HEK293T (cell line): ENCODE measurements around the gene GLOD4.
"Not testable (repeated sequence)": the region's sequence is repeated elsewhere in the genome, so short reads cannot be mapped to it uniquely, and the experiment has no call there.

Experiments
- CTCF ChIA-PET: fragments of 350-600 bp; formaldehyde crosslinking; extraction: SDS; loops from one replicate; lab custom pipeline; 2021; ENCODE audit warnings: antibody characterized with exemption, inconsistent platforms; lab: Yijun Ruan, JAX
- POLR2A ChIA-PET: fragments of 350-600 bp; formaldehyde crosslinking; extraction: SDS; loops from one replicate; lab custom pipeline; 2020; ENCODE audit warnings: antibody characterized with exemption, inconsistent platforms; lab: Yijun Ruan, JAX
- DNase-seq: peaks from one replicate; pipeline ENCODE4 v3.0.0; 2012; ENCODE audit warnings: mixed read lengths; ENCODE audit errors: extremely low spot score
- ARNT ChIP-seq: fragments of 450-650 bp; IDR thresholded peaks from 2 replicates; pipeline ENCODE4 v1.6.1; 2017; ENCODE audit warnings: mild to moderate bottlenecking
- BHLHE40 ChIP-seq: fragments of 450-650 bp; IDR thresholded peaks from 2 replicates; pipeline ENCODE4 v1.6.1; 2016; ENCODE audit warnings: mild to moderate bottlenecking, moderate library complexity, borderline replicate concordance
- CTBP1 ChIP-seq: fragments of 450-650 bp; IDR thresholded peaks from 2 replicates; pipeline ENCODE4 v1.6.1; 2016; ENCODE audit warnings: borderline replicate concordance
- ELF4 ChIP-seq: fragments of 450-650 bp; IDR thresholded peaks from 2 replicates; pipeline ENCODE4 v1.6.1; 2017; ENCODE audit warnings: antibody characterized with exemption
- FOXA1 ChIP-seq: fragments of 450-650 bp; IDR thresholded peaks from 2 replicates; pipeline ENCODE4 v1.6.1; 2016; ENCODE audit warnings: mild to moderate bottlenecking
- FOXK2 ChIP-seq: fragments of 450-650 bp; IDR thresholded peaks from 2 replicates; pipeline ENCODE4 v1.6.1; 2016; ENCODE audit warnings: mild to moderate bottlenecking
- FOXM1 ChIP-seq: fragments of 450-650 bp; IDR thresholded peaks from 2 replicates; pipeline ENCODE4 v1.6.1; 2017; ENCODE audit warnings: mild to moderate bottlenecking, borderline replicate concordance
- HDGF ChIP-seq: fragments of 450-650 bp; IDR thresholded peaks from 2 replicates; pipeline ENCODE4 v1.6.1; 2017; ENCODE audit warnings: antibody characterized with exemption, borderline replicate concordance
- L3MBTL2 ChIP-seq: fragments of 450-650 bp; conservative IDR thresholded peaks from 2 replicates; pipeline ENCODE4 v1.6.1; 2016; ENCODE audit warnings: mild to moderate bottlenecking
- LEF1 ChIP-seq: fragments of 450-650 bp; IDR thresholded peaks from 2 replicates; pipeline ENCODE4 v1.6.1; 2017; ENCODE audit warnings: mild to moderate bottlenecking, borderline replicate concordance
- NFRKB ChIP-seq: fragments of 450-650 bp; IDR thresholded peaks from 2 replicates; pipeline ENCODE4 v1.6.1; 2016; ENCODE audit warnings: mild to moderate bottlenecking, moderate library complexity
- SP1 ChIP-seq: fragments of 450-650 bp; IDR thresholded peaks from 2 replicates; pipeline ENCODE4 v1.6.1; 2017
- SUZ12 ChIP-seq: fragments of 450-650 bp; IDR thresholded peaks from 2 replicates; pipeline ENCODE4 v1.6.1; 2016; ENCODE audit warnings: mild to moderate bottlenecking
- TARDBP ChIP-seq: fragments of 450-650 bp; IDR thresholded peaks from 2 replicates; pipeline ENCODE4 v1.6.1; 2016
- ZNF384 ChIP-seq: fragments of 450-650 bp; IDR thresholded peaks from 2 replicates; pipeline ENCODE4 v1.6.1; 2016
- TF ChIP-seq, protein P1 (sequence below): fragments of 450-650 bp; IDR thresholded peaks from 2 replicates; pipeline ENCODE4 v1.6.1; 2016

The GLOD4 gene

DNA sequence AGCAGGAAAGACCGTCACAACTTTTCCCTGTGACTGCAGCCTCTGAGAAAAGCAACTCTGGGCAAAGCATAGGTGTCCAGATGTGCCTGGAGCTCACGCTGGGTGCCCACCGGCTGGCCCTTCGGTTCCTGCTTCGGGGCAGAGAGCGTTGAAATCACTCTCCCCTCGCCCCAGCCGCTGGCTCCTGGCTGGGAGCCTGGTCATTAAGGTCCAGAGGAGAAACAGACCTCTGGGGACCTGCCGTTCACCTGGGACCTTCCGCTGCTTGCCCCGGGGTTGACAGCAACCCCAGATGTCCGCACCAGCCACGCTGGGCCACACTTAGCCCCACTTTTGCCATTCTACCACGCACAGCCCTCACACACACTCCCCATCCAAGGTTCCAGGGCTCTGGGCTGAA, 13.2 kb upstream of the GLOD4 start:
- TF ChIP-seq FOXK2: no peak
- no peak for TF ChIP-seq ARNT
- no peak for TF ChIP-seq CTBP1
- TF ChIP-seq TARDBP: no peak
- no peak for TF ChIP-seq BHLHE40
- TF ChIP-seq L3MBTL2: no peak
- TF ChIP-seq SUZ12: no peak
- no peak for TF ChIP-seq NFRKB
- no peak for TF ChIP-seq ELF4
- no peak for TF ChIP-seq HDGF
- no peak for TF ChIP-seq LEF1
- TF ChIP-seq FOXA1: no peak
- POLR2A ChIA-PET: interaction anchor here (1.4 to 2.2 kb wide), 2 partner anchors 183 to 185 kb away, joined by 3 to 8 read pairs; partner anchors contain the start of gene NXN
- CTCF ChIA-PET: interaction anchor here (0.7 to 5.0 kb wide), 2 partner anchors 10 to 185 kb away, joined by 3 to 34 read pairs; partner anchors contain the start of gene NXN
- no peak for DNase-seq

DNA sequence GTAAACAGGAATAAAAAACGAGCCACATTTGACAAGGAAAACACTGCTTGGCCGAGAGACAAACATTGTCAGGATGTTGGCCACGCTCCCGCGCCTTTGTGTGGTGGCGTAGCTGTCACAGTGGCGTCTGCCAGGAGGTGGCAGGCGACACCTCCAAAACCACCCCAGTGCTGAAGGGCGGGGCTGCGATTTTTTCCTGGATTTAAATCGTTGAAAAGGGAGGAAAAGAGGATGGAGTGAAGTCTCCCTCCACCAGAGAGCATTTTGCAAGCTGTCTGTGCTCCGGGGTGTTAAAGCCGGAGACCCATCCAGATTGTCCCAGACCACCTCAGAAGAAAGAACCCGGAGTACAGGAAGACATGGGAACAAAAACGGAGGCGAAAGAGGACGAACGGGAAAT, 12.8 kb upstream of the GLOD4 start:
- TF ChIP-seq, protein P1, sequence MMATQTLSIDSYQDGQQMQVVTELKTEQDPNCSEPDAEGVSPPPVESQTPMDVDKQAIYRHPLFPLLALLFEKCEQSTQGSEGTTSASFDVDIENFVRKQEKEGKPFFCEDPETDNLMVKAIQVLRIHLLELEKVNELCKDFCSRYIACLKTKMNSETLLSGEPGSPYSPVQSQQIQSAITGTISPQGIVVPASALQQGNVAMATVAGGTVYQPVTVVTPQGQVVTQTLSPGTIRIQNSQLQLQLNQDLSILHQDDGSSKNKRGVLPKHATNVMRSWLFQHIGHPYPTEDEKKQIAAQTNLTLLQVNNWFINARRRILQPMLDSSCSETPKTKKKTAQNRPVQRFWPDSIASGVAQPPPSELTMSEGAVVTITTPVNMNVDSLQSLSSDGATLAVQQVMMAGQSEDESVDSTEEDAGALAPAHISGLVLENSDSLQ: no peak
- TF ChIP-seq FOXM1 (no peak), ELF4 (no peak)
- CTCF ChIA-PET: interaction anchor here (5.0 kb wide), 1 partner anchor 185 kb away, joined by 34 read pairs; the partner anchor contains the start of gene NXN
- DNase-seq: peak; percentile 80
- POLR2A ChIA-PET: interaction anchor here (2.2 kb wide), 1 partner anchor 186 kb away, joined by 8 read pairs; the partner anchor contains the start of gene NXN

DNA sequence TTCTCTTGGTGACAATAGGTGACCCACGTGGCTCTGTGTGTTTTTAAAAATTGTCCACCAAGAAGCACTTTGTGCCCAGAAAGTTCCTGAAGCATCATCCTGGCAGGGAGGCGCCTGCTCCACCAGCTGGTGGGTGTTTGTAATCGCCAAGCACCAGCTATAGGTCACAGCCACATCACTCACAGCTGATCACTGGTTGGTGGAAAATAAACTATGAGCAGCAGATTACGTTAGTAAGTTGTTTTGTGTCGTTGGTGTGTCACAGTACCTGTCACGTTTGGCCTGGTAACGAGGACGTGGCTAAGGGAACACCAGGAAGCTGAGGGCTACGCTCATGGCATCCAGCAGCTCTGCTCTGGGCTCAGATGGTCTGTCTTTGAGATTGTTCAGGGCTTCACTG, 10.2 kb upstream of the GLOD4 start:
- POLR2A ChIA-PET: interaction anchor here (1.4 to 1.7 kb wide), 2 partner anchors 11 to 205 kb away, joined by 4 to 8 read pairs; partner anchors contain the start of genes GLOD4, MRM3 and TIMM22
- no peak for DNase-seq
- no peak for TF ChIP-seq TARDBP
- TF ChIP-seq LEF1: no peak
- TF ChIP-seq ELF4: no peak
- CTCF ChIA-PET: interaction anchor here (0.6 kb wide), 1 partner anchor 189 kb away, joined by 3 read pairs; no protein-coding TSS in a partner anchor

DNA sequence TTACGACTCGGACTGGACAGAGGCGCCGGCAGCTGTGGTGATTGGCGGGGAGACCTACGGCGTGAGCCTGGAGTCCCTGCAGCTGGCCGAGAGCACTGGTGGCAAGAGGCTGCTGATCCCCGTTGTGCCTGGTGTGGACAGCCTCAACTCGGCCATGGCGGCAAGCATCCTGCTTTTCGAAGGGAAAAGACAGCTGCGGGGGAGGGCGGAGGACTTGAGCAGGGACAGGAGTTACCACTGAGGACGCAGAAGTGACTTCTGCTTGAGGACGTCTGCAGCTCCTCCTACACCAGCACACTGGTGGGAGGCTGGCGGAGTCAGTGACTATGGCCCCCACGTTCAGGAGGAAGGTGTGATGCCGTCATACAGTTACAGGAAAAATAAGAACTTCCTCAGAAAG, 9.7 kb upstream of the GLOD4 start:
- ChIA-PET CTCF (interaction anchor here (0.6 kb wide), 1 partner anchor 189 kb away, joined by 3 read pairs; no protein-coding TSS in a partner anchor), POLR2A (interaction anchor here (1.4 to 1.7 kb wide), 2 partner anchors 10 to 205 kb away, joined by 4 to 8 read pairs; partner anchors contain the start of genes GLOD4, MRM3 and TIMM22)
- no peak for TF ChIP-seq BHLHE40
- TF ChIP-seq, protein P1: no peak
- TF ChIP-seq FOXA1: no peak
- no peak for DNase-seq

DNA sequence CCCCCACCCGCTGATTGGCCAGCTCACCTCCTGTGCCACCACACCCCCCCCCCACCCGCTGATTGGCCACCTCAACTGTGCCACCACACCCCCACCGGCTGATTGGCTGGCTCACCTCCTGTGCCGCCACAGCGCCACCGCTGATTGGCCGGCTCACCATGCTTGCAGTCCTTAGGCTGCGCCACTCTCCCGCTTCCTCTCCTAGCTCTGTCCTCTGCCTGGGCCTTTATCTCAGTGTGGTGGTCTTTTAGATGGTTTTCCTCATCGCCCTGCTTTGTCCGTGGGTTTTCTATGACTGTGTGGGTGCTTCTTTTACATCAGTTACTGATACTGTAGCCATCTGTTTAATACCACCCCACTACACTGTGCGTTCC, 8.8 kb upstream of the GLOD4 start:
- POLR2A ChIA-PET: interaction anchor here (0.7 to 1.7 kb wide), 2 partner anchors 9 to 236 kb away, joined by 3 to 8 read pairs; partner anchors contain the start of genes GLOD4 and MRM3
- DNase-seq, CTCF ChIA-PET: not testable (repeated sequence)

DNA sequence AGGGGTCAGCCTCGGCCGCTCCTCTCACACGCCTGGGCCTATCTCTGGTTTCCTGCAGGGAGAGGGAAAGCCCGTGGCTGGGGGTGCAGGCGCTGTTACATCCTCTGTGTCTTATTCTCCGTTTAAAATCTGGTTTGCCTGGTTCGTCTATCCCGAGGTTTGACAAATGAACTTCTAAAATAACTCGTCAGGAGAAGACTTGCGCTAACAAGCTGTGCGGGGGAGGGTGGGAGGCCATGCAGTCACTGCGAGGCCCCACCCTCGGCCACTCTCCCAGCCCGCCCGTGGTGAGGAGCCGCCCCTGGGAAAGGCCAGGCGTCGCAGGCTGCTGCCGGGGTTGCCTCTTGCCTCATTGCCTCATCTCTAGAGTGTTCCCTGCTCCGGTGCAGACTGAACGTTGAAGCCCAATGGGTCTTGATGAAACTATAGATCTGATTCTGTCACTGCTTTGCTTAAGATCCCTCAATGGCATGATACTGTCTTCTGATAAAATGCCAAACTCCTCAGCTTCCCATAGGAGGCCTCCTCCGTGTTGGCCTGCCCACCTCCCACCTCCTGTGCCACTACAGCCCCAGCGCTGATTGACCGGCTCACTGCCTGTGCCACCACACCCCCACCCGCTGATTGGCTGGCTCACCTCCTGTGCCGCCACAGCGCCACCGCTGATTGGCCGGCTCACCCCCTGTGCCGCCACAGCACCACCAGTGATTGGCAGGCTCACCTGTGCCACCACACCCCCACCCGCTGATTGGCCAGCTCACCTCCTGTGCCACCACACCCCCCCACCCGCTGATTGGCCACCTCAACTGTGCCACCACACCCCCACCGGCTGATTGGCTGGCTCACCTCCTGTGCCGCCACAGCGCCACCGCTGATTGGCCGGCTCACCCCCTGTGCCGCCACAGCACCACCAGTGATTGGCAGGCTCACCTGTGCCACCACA, 8.1 kb upstream of the GLOD4 start:
- POLR2A ChIA-PET: interaction anchor here (0.7 kb wide), 1 partner anchor 236 kb away, joined by 3 read pairs; no protein-coding TSS in a partner anchor
- DNase-seq, CTCF ChIA-PET: not testable (repeated sequence)

DNA sequence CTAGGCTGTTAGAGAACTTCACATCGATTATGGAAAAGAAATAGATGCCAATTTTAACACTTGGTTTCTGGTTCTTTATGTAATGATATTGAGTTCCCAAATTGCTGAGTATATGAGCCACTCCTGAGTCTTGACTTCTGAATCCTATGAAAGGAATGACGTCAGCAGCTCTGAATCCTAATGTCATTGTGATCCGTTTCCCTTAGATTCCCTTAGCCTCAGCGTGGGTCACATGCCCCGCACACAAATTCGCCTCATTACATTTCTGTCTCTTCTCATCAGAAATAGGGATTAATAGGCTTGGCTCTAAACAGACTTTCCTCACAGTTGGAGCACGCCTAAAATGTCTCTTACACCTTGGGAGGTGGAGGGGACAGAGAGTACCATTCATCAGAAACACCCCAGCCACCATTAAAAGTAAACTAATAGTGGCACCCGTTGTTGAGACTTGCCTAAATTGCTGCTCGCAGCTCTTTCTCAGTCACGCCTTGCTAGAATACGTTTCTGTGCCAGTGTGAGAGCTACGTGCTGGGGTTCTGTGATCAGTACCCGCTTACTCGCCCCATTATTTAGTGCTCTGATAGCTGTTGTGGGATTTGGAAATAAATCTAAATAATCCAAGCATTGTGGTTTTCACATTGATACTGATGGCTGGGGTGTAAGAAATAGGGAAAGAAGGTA, 7.2 kb upstream of the GLOD4 start:
- ChIA-PET CTCF (no interaction called here), POLR2A (no interaction called here)
- TF ChIP-seq ZNF384 (no peak), TARDBP (no peak), FOXA1 (no peak), ELF4 (no peak), L3MBTL2 (no peak), FOXK2 (no peak), SUZ12 (no peak), LEF1 (no peak), CTBP1 (no peak), NFRKB (no peak), SP1 (no peak), ARNT (no peak), FOXM1 (no peak)
- TF ChIP-seq, protein P1: no peak
- no peak for DNase-seq
